ENCODE measurements around the gene MXRA7.
A peak's percentile ranks its signal among the peaks of the same experiment; 100 is the strongest.

Gene MXRA7

DNA sequence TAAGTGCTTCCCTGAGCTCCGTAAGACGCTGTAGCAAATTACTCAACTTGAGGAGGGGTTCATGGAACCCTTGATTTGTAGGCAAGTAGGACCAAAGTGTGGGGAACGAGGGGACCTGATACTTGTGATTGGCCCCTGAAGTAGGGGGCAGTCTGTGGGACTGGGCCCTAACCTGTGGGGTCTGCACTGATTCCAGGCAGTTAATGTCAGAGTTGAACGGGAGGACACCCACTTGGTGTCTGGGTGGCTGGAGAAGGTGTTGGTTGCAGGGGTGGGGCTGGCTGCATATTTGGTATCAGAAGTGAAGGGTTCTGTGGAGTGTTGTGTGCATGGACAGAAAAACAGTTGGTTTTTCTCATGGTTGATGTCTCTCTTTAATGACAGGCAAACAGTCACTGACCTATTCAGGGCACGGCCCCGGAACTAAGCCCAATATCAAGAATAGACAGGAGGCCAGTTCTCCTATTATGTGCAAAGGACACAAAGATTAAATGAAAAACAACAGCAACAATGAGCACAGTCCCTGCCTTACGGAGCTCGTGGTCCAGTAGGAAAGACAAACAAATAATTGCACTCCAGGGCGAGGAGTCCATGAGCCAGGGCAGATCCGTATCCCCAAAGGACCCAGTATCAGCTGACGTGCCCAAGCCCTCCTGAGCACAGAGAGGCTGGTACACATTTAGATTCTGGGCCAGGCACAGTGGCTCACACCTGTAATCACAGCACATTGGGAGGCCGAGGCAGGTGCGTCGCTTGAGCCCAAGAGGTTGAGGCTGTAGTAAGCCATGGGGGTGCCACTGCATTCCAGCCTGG, 19.2 kb downstream of the MXRA7 start:
- no peak for DNase-seq

DNA sequence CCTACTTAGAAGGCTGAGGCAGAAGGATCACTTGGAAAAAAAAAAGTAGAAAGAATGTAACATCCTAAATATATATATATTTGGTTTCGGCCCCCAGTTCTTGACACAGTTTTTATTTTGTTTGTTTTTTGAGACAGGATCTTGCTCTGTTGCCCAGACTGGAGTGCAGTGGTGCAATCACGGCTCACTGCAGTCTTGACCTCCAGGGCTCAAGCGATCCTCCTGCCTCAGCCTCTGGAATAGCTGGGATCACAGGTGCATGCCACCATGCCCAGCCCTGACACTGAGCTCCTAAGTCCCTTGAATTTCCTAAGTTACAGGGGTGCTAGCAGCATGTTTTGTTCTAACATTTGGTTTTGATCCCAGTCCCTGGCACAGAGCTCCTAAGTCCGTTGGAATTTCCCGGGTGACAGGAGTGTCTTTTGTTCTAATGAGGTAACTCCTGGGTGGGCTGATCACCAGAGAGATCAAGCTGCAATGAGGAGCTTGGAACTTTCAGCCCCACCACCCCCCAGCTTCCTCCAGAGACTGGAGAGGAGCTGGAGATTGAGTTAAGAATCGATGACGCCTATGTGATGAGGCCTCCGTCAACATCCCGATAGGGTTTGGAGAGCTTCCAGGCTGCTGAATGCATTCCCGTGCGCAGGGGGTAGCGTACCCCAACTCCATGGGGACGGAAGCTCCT, 20.0 kb downstream of the MXRA7 start:
- DNase-seq, result no peak

DNA sequence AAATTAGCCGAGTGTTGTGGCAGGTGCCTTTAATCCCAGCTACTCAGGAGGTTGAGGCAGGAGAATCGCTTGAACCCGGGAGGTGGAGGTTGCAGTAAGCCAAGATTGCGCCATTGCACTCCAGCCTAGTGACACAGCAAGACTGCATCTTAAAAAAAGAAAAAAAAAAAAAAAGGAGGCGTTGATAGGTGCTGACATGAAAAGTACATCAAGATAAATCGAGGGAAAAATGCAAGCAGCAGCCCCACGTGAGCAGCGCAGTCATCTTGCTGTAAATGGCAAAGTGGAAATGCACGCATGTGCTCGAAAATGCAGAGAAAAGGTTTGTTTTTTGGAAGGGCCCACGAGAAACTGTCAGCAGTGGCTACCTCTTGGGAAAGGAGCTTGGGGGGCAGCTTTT, 20.9 kb downstream of the MXRA7 start:
- DNase-seq, result no peak

DNA sequence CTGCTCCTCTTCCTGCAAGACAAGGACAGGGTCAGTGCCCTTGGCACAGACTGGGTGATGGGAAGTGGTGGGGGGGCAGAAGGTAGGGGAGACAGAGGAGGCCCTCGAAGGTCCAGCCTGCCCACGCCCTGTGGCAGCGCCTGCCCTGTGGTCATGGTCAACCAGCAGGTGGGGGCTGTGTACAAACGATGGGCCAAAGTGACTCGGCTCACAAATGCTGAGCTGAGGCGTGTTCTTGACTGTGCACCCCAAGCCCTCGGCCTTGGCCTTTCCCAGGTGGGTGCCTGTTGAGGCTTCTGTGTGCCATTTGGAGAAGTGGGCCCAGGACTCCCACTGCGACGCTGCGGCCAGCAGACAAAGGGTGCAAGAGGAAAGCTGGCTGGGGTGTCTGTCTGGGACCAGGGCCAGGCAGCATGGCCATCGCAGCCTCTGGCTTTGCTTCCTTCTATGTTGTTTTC, 22.6 kb downstream of the MXRA7 start:
- no peak for DNase-seq

DNA sequence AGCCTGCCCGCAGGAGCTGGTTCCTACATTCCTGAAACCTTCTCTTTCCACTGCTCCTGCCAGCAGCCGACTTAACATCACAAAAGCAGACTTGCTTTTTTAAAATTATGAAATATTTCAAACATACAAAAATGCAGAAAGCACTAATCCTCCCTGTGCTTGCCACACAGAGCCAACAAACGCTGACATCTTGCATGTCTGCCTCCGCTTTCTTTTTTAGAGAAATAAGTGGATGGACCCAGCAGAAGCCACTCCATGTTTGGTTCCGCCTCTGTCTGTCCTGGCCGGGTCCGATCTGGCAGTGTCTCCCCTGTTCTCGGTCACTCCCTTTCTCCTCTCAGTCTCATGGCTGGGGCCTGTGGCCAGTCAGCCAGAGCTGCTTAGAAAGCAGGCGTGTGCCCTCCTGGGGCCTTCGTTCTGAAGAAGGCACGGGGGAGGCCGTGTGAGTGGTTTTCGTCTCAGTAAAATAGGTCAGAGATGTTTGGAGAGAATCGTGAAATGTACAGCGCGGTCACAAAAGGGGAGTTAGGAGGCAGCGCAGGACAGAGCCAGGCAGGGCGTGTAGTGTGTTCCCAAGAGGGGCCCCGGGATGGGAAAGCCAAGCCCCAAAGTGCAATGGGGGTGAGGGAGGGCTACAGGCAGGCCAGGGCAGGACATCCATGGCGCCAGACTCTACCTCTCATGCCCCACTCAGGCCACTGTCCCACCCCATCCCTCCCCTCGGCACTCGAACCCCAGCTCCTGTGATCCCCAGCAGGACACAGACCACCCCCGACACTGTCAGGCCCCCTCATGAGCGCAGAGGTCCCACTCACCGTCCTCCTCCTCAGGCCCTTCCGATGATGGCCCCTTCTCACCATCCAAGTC, 23.2 kb downstream of the MXRA7 start:
- no peak for DNase-seq

DNA sequence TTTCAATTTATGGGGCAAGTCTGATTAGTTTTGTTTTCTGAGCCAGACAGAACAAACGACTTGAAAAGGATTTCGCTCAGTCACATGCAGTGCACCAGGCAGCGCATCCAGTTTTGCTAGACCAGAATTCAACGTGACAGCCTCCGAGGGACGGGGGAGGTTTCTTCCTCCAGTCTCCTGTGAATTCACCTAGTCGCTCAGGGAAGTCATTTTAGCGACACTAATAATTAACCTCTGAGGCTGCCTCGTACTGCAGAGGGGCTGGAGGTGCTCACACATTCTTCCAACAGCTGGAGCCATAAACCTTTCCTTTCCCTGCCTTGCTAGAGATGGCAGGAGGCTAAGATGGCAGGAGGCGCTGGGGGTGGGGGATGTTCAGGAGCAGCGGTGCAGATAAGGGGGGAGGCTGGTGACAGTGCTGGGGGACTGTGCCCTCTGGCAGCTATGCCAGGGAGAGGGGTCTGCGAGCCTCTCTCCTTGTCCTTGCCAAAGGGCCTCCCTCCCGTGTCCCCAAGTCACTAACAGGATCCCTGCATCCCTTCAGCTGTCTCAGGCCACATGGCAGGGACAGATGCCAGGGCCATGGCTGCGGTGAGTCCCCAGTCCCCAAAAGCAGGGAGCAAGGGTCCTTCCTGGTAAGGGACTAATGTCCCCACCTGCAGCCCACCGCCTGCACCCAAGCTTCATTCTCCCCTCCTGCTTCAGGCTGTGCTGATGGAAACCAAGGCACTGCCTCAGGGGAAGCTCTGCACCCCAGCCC, 24.0 kb downstream of the MXRA7 start:
- DNase-seq, result no peak

DNA sequence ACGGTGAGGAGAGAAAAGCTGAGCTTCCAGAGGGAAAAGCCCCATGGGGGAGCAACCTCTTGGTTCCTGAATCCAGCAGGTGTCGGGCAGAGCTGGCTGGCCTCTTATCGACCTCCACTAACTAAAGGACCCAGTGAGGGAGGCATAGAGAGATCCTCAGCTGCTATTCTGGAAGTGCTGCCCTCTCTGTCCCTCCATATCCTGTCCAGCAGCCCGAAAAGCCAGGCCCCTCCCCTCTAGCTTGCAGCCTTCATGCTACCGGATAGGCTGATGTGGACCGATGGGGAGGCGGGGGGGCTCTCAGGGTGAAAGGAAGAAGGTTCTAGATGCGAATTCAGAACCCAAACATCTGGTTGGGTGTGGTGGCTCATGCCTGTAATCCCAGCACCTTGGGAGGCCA, 24.9 kb downstream of the MXRA7 start:
- no peak for DNase-seq

DNA sequence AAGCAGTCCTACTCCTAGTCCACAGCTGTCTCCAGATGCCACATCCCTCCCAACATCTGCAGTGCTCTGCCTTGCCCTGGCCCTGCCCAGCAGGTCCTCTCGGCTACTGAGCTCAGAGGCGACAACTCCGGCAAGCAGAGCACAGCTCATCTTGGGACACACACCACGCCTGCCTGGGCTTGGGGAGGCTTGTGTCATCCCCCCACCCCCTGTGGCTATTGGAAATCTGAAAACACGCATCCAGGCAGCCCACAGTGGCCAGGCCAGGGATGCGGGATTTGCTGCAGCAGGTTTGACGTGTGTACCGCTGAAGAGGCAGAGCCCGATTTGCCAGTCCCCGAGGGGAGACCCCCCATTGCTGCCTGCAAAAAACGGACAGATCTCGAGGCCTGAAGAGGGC, 25.4 kb downstream of the MXRA7 start:
- no peak for DNase-seq

DNA sequence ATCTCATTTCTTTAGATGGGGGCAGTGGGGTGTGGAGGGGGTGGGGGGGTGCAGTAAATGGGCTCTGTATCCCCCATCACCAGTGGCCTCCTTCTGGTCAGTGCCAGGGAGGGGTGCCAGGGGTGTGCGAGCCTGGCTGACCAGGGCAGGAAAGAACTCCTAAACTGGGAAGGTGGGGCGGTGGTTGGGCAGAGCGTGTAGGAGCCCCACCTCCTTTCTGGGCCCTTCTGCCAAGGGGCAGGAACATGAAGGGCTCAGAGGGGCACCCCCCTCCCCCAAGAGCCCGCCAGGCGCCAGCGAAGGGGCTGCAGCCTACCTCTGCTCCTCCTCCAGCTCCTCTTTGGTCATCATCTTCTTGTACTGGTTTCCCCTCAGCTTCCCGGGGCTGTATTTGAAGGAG, 26.0 kb downstream of the MXRA7 start:
- DNase-seq, result no peak

DNA sequence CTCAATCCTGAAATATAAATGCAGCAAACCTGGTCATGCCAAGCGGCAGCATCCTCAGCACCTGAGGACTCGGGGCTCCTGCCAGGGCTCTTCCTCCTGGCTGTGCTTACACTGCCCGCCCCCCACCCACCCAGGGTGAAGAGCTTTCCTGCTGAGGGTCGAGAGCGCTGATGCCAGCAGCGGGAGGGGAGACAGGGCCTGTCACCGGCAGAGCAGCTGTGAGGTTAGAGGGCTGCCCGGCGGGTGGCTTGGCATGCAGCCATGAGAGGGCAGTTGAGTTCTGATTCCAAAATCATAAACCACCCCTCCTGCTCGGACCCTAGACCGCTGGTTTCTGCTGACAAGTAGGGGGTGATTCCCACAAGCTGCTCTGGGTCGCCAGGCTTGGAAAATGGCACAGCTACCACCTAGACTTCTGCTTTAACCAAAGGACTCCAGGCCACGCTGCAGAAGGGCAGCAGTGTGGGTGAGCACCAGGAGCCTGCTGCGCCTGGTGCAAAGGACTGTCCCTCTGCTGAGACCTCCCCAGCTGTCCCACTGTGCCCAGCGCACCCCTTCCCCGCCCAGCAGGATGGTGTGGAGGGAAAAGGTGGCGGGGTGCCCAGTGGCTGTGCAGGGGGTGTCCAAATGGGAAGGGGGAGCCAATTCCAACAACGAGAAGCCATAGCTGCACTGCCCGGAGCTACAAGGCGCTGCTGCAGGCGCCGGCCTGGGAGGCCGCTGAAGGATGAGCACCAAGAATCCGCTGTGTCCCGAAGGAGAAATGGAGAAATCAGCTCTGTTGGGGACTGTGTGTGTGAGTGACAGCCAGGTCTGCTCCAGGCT, 26.6 kb downstream of the MXRA7 start:
- no peak for DNase-seq

DNA sequence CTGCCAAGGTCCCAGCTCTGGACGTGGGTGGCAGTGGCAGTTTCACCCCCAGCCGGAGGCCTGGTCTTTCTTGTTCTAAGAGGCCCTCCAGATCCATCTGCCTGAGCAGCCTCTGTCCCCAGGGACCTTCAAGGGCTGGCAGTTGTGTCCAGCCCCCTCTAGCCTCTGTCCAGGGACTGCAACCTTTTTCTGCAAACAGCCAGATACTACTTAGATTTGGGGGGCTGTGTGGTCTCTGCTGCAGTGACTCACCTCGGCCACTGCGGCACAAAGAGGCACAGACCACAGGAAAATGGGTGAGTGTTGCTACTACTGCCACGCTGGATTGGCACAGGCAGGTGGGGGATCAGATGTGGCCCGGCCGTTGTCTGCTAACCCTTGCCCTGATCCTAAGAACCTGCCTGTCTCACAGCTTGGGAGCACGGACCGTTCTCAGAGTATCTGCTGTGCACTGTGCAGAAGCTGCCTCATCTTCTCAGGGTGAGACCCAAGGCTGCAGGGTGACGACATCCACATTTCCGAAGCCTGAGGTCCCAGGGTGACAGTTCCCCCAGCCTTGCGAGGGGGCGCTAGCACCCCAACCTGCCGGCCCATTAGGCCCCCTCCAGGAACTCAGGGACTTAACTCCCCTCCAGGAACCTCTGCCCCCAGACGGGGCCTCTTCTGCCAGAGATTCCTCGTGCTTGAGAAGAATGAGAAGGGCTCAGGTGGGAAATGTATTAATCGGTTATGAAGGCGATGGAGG, 27.6 kb downstream of the MXRA7 start:
- no peak for DNase-seq

DNA sequence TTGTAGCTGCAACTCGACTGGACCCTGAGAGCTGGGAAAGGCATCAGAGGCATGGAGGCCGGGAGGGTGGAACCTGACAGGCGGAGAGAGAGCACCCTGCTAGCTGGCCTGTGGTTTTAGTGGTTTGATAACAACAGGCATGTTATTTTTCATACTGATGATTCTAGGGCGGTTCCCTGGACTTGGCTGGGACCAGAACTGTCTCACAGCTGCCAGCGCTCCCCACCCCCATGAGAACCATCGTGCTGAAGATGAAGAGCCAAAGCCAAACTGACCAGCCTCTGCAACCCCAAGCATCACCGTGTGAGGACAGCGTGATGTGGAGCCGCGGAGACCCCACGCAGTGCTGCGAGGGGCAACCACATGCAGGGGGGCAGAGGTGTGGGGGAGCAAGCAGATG, 28.5 kb downstream of the MXRA7 start:
- DNase-seq, result no peak

DNA sequence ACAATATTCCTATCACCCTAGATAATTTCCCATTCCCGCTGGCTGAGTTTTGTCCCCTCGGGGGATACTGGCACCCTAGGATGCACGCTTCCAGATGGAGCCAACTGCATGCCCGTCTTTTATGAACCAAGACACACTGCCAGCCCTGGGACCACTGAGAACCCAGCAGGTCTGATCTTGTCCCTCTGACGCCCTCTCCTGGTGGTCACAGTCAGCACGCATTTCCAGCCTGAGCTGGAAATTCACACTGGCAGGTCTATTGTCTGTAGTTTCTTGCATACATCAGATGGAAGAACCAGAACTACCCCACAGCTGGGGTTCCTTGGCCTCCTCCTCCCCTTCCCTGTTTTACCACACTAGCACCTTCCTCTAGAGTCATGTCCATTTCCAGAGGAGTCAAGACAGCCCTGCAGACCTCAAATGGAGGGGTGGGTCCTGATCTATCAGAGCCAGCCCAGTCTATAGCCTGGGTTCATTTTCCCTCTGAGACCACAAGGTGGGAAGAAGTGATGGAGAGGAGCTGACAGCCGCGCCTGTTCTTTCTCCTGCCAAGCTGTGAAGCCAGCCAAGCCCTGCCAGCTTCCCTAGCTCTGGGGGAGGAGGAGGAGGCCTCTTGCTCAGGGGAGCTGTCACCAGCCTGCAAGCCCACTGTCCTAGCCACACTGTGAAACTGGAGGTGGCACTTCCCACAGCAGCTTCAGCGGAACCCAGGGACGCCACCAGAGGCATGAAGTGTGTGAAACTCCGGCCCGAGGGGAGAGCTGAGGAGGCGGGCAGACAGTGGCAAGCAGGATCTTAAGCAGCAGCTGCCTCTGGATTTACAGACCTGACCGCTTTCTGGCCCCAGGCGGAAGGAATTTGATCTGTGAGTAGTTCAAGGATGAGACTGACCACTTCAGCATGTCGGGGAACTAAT, 29.3 kb downstream of the MXRA7 start:
- DNase-seq, result peak; percentile 28

DNA sequence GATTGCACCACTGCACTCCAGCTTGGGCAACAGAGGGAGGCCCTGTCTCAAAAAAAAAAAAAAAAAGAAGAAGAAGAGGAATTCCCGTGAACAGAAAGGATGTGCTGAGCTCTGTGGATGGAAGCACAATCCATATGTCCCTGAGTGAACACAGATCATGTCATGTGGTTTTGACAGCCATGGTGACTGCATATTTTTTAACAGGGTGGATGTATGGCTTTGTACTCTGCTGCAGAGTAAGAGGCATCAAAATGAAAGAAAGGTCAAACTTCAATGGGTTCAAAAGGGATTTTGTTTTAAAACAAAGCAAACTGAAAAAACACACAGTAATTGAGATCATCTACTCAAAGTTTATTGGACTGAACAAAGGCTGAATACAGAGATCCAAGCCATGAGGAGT, 31.5 kb downstream of the MXRA7 start:
- no peak for DNase-seq

DNA sequence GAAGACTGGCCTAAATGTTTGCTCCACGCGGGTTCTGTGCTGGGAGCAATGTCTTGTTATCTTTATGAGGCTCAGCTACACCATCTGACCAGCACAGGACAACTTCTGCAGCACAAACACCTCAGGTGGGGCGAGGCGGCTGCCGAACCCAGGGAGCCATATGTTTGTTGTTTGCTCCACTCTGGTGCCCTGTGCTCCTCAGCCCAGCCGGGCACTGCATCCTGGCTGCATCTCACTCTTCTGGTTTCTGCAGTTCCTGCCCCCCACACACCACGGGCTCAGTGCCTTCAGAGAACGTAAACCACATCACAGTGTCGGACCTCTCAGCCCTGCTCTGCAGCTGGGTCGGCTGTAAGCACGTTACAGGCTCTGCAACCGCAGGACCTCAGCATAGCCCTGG, 32.4 kb downstream of the MXRA7 start:
- no peak for DNase-seq

DNA sequence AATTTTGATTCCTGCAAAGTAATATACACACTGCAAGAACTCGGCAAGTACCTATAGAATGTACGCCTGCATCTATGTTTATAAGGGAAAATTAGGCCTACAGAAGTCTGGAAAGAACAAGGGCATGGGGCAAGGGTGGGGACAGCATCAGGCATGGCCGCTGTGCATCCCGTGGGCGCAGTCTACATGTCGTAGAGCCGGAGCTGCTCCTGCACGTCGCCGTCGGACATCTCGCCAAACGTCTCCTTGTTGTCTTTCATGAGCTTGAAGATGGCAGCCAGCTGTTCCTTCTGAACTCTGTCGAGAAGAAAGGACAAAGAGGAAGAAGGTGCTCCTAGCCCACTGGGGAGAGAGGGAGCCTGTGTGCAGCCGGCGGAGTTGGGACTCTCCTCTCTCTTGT, 33.4 kb downstream of the MXRA7 start:
- DNase-seq, result no peak

DNA sequence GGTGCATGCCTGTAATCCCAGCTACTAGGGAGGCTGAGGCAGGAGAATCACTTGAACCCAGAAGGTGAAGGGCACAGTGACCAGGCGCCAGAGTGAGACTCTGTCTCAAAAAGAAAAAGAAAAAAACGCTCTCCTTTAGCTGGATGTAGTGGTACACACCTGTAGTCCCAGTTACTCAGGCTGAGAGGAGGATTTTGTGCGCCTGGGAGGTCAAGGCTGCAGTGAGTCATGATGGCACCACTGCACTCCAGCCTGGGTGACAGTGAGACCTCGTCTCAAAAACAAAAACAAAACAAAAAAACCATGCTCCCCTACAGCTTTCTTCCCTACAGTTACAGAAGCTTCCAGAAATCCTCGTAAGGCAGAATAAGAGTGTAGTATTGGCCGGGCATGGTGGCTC, 34.1 kb downstream of the MXRA7 start:
- DNase-seq, result no peak

DNA sequence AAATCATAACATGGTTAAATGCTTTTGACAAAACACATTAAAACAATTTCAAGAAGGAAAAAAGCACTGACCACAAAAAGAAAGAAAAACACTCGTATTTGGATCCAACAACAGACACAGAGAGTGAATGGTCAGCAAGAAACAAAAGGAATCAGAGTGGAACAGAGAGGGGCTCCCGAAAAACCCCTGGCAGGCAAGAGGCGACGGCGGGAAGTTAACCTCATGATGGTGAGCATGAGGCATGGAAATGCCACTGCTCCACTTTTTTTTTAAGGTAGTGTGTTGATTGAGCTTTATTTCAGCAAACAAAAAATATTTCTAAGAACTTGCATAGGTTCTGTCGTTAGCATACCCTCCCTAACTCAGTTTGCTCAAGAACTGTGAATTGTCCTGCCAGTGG, 35.1 kb downstream of the MXRA7 start:
- DNase-seq, result no peak

DNA sequence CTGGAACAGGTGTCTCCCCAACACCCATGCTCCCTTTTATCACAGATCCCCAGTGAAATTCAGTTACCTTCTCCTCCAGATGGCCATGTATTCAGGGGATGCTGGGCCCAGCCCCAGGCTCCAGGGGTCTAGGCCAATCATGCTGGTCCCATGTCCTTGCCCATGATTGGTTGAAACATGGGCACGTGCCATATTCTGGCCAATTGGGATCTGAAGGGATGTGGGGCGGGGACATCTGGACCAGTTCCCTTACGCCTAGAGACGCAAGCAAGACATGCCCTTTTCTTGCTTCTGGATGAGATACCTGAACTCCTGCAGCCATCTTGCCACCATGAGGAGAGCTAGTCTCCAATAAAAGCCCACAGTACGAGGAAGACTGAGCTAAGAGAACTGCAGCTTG, 36.2 kb downstream of the MXRA7 start:
- DNase-seq, result no peak

DNA sequence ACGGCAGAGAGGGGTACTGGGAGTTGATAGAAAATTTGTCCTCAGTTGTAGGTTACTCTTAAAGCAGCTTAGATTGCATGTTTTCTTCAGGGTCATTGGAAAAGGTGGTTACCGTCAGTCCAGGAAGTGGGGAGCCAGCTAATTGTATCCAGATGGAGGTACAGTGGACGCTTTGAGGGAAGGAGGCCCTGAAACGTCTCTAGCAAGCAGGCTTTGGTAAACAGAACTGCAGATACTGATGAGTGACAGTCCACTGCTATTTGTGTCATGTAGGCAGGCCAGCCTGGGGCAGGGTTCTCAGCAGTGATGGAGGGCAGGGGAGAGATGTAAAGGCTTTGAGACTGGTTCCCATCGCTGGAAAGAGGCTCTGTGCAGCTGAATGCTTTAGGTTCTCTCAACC, 37.0 kb downstream of the MXRA7 start:
- DNase-seq, result no peak

Measured in NCI-H748 treated with DMSO at 0.1 percent for 48 hours (cell line).